HFFc6 (cell line): ENCODE results near the gene DPY30. TPM values are rescaled to one million over a fixed set of nuclear protein-coding genes. Genes with fewer than 3 reads are reported as not detected.
A peak's percentile ranks its signal among the peaks of the same experiment; 100 is the strongest.

Source experiments
- DNase-seq: peaks from one replicate; pipeline ENCODE4 v3.0.0-alpha.2; 2018
- H3K27ac Mint-ChIP-seq: 2 replicates; pipeline ENCODE4 v1.8.0; 2020; ENCODE audit warnings: mild to moderate bottlenecking, mixed read lengths
- H3K27me3 Mint-ChIP-seq: 2 replicates; pipeline ENCODE4 v1.8.0; 2021; ENCODE audit warnings: mild to moderate bottlenecking, moderate library complexity, mixed read lengths; ENCODE audit not compliant: insufficient read depth
- H3K36me3 Mint-ChIP-seq: 2 replicates; pipeline ENCODE4 v1.8.0; 2021; ENCODE audit warnings: low read depth, mixed read lengths
- H3K4me1 Mint-ChIP-seq: 2 replicates; pipeline ENCODE4 v1.8.0; 2020; ENCODE audit warnings: low read depth, mixed read lengths
- H3K4me3 Mint-ChIP-seq: 2 replicates; pipeline ENCODE4 v1.8.0; 2020; ENCODE audit warnings: mild to moderate bottlenecking, moderate library complexity, mixed read lengths
- H3K9me3 Mint-ChIP-seq: 2 replicates; pipeline ENCODE4 v1.8.0; 2020; ENCODE audit warnings: mild to moderate bottlenecking, mixed read lengths
- CTCF ChIP-seq: fragments of 200-600 bp; sonication (generic); IDR thresholded peaks from 2 replicates; pipeline ENCODE4 v1.5.0; 2021; ENCODE audit warnings: antibody characterized with exemption, mild to moderate bottlenecking
- long read RNA-seq: library from polyadenylated mRNA; unstranded; transcript quantifications from one replicate; pipeline ENCODE4 v2.0.0, GENCODE V29; 2019
- total RNA-seq, 6 experiments: library from RNA; stranded (reverse); fragmentation: NEBNext Ultra II Directional; extraction: Animal tissue kit (Norgen Biotek cat#: 25700); gene quantifications; 2 replicates in 1 of 6; 3 replicates in 5 of 6; pipeline ENCODE4 v1.2.3, GENCODE V29; 2021

The DPY30 gene
- 10 to 100 TPM; 65.0 to 77.0 (median 66.6) TPM for total RNA-seq
- long read RNA-seq, transcript DPY30-202 (5 exons, 708 nt): major isoform, 44 of 57 reads
- long read RNA-seq, partial matches to known transcripts: 1 of 57 reads
- long read RNA-seq, other reads (novel, unspliced or antisense): 5 of 57 reads

- Mint-ChIP-seq H3K27ac (peak within 1 kb of the TSS; percentile 95), H3K36me3 (no peaks in the 10 kb centered on the region), H3K9me3 (no peaks in the 10 kb centered on the region), H3K4me3 (peak within 1 kb of the TSS; percentile 95), H3K4me1 (peaks cover 17% of the 10 kb centered on the region), H3K27me3 (peaks cover 1% of the 10 kb centered on the region; the same call in 1 of the 2 replicates)
- DNase-seq: peak; percentile 90
- TF ChIP-seq CTCF: no peak
Observed at GRCh38 chr2:32039447-32040219, at the start of gene DPY30. Gene DPY30 (minus strand): TSS chr2:32039805. CDS start chr2:32039456, 349 bp downstream.

- TF ChIP-seq CTCF: no peak
- no peak for DNase-seq
- Mint-ChIP-seq H3K4me3 (no peak overlapping the region), H3K4me1 (no peaks in the 10 kb centered on the region), H3K9me3 (no peaks in the 10 kb centered on the region), H3K27ac (no peak overlapping the region), H3K36me3 (no peaks in the 10 kb centered on the region), H3K27me3 (no peaks in the 10 kb centered on the region)
Observed at GRCh38 chr2:32074134-32074506, 34.5 kb upstream of the DPY30 start.

GRCh38 chr2:32067549-32067948, 27.9 kb upstream of the DPY30 start:
- TF ChIP-seq CTCF: no peak
- no peak overlapping the region for H3K4me3 Mint-ChIP-seq
- peaks cover 11% of the 10 kb centered on the region for H3K4me1 Mint-ChIP-seq
- H3K27me3 Mint-ChIP-seq: no peaks in the 10 kb centered on the region; the same call in 1 of the 2 replicates
- H3K27ac Mint-ChIP-seq: no peak overlapping the region
- no peaks in the 10 kb centered on the region for H3K36me3 Mint-ChIP-seq
- no peaks in the 10 kb centered on the region for H3K9me3 Mint-ChIP-seq
- DNase-seq: no peak

- no peaks in the 10 kb centered on the region; the same call in 1 of the 2 replicates for H3K27me3 Mint-ChIP-seq
- peak overlapping the region; percentile 100 for H3K4me3 Mint-ChIP-seq
- TF ChIP-seq CTCF: no peak
- H3K36me3 Mint-ChIP-seq: no peaks in the 10 kb centered on the region
- peaks cover 18% of the 10 kb centered on the region for H3K4me1 Mint-ChIP-seq
- DNase-seq: no peak
- H3K9me3 Mint-ChIP-seq: no peaks in the 10 kb centered on the region
- H3K27ac Mint-ChIP-seq: peak overlapping the region; percentile 75; the same call in 1 of the 2 replicates
Observed at GRCh38 chr2:32064713-32065112, 25.1 kb upstream of the DPY30 start.

DNA sequence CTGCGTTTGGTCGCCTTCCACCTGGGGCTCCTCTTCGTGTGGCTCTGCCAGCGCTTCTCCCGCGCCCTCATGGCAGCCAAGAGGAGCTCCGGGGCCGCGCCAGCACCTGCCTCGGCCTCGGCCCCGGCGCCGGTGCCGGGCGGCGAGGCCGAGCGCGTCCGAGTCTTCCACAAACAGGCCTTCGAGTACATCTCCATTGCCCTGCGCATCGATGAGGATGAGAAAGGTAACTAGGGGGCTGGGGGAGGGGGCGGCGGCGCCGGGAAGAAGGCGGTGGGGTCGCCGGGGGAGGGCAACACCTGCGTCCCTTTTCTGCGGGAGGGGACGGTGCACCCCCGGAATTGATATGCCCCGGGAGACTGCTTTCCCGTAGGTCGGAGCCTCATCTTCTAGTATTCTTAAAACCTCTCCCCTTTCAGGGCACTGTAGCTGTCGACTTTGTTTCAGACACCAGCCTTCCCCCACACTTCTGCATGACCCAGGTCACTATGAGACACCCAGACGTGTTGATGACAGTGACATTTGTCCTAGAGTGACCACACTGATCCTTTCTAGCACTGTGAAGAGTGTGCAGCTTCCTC, 24.5 kb upstream of the DPY30 start:
- no peak for TF ChIP-seq CTCF
- no peaks in the 10 kb centered on the region; the same call in 1 of the 2 replicates for H3K27me3 Mint-ChIP-seq
- H3K27ac Mint-ChIP-seq: peak overlapping the region; percentile 75
- H3K9me3 Mint-ChIP-seq: no peaks in the 10 kb centered on the region
- no peaks in the 10 kb centered on the region for H3K36me3 Mint-ChIP-seq
- H3K4me3 Mint-ChIP-seq: peak overlapping the region; percentile 100
- no peak for DNase-seq
- H3K4me1 Mint-ChIP-seq: peaks cover 18% of the 10 kb centered on the region
